RWPE2 (cell line): ENCODE data around the gene ANKS6.

Source experiments
- ATAC-seq: fragments of 200-7000 bp; cut with Tn5 transposase; 3 replicates; pipeline ENCODE4 v1.9.1; 2021; ENCODE audit warnings: low read depth
- DNase-seq: peaks from one replicate; pipeline ENCODE4 v3.0.0-alpha.2; 2020; ENCODE audit warnings: low spot score
- H3K27ac ChIP-seq: fragments of 450-650 bp; 2 replicates; pipeline ENCODE4 v1.5.1; 2017; ENCODE audit warnings: mild to moderate bottlenecking; ENCODE audit not compliant: poor library complexity, severe bottlenecking
- H3K27me3 ChIP-seq: fragments of 250-450 bp; sonication (Bioruptor Pico); 2 replicates; pipeline ENCODE4 v1.5.1; 2021; ENCODE audit warnings: mild to moderate bottlenecking, moderate library complexity; ENCODE audit not compliant: insufficient read depth, poor library complexity, severe bottlenecking
- H3K36me3 ChIP-seq: fragments of 250-450 bp; sonication (Bioruptor Pico); 2 replicates; pipeline ENCODE4 v1.5.1; 2020; ENCODE audit warnings: low read depth, mild to moderate bottlenecking, moderate library complexity
- H3K4me1 ChIP-seq: fragments of 250-450 bp; sonication (Bioruptor Pico); 2 replicates; pipeline ENCODE4 v1.5.1; 2021; ENCODE audit warnings: mild to moderate bottlenecking, moderate library complexity; ENCODE audit not compliant: insufficient read depth, poor library complexity, severe bottlenecking
- H3K4me3 ChIP-seq: fragments of 250-450 bp; sonication (Bioruptor Pico); 2 replicates; pipeline ENCODE4 v1.5.1; 2021; ENCODE audit warnings: mild to moderate bottlenecking, moderate library complexity; ENCODE audit not compliant: severe bottlenecking
- H3K9me3 ChIP-seq: fragments of 250-450 bp; sonication (Bioruptor Pico); 2 replicates; pipeline ENCODE4 v1.5.1; 2021; ENCODE audit warnings: mild to moderate bottlenecking, moderate library complexity; ENCODE audit not compliant: severe bottlenecking
- CTCF ChIP-seq: fragments of 450-650 bp; IDR thresholded peaks from one replicate; pipeline ENCODE4 v1.5.1; 2017; ENCODE audit warnings: mild to moderate bottlenecking, moderate library complexity; ENCODE audit not compliant: poor library complexity, severe bottlenecking

ANKS6 gene

GRCh38 chr9:98702835-98703380 is 93.4 kb downstream of the ANKS6 start:
- no peaks in the 10 kb centered on the region for H3K9me3 ChIP-seq
- no peaks in the 10 kb centered on the region for H3K36me3 ChIP-seq
- no peak overlapping the region for H3K4me3 ChIP-seq
- no peak overlapping the region for H3K27ac ChIP-seq
- ATAC-seq (no peak), DNase-seq (no peak)
- no peak for TF ChIP-seq CTCF
- peaks cover 57% of the 10 kb centered on the region for H3K27me3 ChIP-seq
- no peaks in the 10 kb centered on the region for H3K4me1 ChIP-seq

GRCh38 chr9:98702340-98702739 is 94.0 kb downstream of the ANKS6 start:
- ATAC-seq (no peak), DNase-seq (no peak)
- no peak for TF ChIP-seq CTCF
- no peak overlapping the region for H3K27ac ChIP-seq
- no peaks in the 10 kb centered on the region for H3K36me3 ChIP-seq
- peaks cover 51% of the 10 kb centered on the region for H3K27me3 ChIP-seq
- H3K4me3 ChIP-seq: no peak overlapping the region
- no peaks in the 10 kb centered on the region for H3K9me3 ChIP-seq
- H3K4me1 ChIP-seq: no peaks in the 10 kb centered on the region

- Histone ChIP-seq H3K36me3 (no peaks in the 10 kb centered on the region), H3K4me1 (no peaks in the 10 kb centered on the region), H3K9me3 (no peaks in the 10 kb centered on the region), H3K27me3 (peaks cover 43% of the 10 kb centered on the region), H3K4me3 (no peak overlapping the region), H3K27ac (no peak overlapping the region)
- DNase-seq (no peak), ATAC-seq (no peak)
- TF ChIP-seq CTCF: no peak
Measured at GRCh38 chr9:98701576-98701975, 94.8 kb downstream of the ANKS6 start.

GRCh38 chr9:98700801-98701200 is 95.6 kb downstream of the ANKS6 start:
- ATAC-seq: no peak
- no peak for TF ChIP-seq CTCF
- Histone ChIP-seq H3K4me1 (no peaks in the 10 kb centered on the region), H3K4me3 (no peak overlapping the region), H3K9me3 (no peaks in the 10 kb centered on the region), H3K27ac (no peak overlapping the region), H3K36me3 (no peaks in the 10 kb centered on the region), H3K27me3 (peaks cover 36% of the 10 kb centered on the region)
- DNase-seq: no peak

GRCh38 chr9:98698856-98699255 is 97.5 kb downstream of the ANKS6 start:
- ATAC-seq (no peak), DNase-seq (no peak)
- peaks cover 16% of the 10 kb centered on the region for H3K27me3 ChIP-seq
- no peak overlapping the region for H3K27ac ChIP-seq
- H3K4me3 ChIP-seq: no peak overlapping the region
- H3K4me1 ChIP-seq: no peaks in the 10 kb centered on the region
- no peak for TF ChIP-seq CTCF
- H3K36me3 ChIP-seq: no peaks in the 10 kb centered on the region
- H3K9me3 ChIP-seq: no peaks in the 10 kb centered on the region
